ENCODE measurements around the gene NMRAL1.

DNA sequence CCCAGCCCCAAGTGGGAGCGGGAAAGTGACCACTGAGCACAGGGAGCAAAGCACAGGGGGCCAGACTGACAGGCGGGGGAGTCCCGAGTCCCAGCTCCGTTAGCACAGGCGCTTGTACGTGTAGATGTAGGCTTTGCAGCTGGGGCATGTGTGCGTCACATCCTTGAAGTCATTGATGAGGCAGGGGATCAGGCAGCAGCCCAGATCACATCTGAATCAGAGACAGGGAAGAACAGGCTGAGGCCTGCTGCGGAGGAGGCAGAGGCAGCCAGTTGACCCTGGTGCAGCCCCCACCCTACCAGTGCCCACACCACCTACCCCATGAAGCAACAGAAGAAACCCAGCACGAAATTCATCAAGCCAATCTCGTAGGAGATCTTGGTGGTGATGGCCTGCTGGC lies 38.0 kb upstream of the NMRAL1 start:
- TF ChIP-seq, protein P1, sequence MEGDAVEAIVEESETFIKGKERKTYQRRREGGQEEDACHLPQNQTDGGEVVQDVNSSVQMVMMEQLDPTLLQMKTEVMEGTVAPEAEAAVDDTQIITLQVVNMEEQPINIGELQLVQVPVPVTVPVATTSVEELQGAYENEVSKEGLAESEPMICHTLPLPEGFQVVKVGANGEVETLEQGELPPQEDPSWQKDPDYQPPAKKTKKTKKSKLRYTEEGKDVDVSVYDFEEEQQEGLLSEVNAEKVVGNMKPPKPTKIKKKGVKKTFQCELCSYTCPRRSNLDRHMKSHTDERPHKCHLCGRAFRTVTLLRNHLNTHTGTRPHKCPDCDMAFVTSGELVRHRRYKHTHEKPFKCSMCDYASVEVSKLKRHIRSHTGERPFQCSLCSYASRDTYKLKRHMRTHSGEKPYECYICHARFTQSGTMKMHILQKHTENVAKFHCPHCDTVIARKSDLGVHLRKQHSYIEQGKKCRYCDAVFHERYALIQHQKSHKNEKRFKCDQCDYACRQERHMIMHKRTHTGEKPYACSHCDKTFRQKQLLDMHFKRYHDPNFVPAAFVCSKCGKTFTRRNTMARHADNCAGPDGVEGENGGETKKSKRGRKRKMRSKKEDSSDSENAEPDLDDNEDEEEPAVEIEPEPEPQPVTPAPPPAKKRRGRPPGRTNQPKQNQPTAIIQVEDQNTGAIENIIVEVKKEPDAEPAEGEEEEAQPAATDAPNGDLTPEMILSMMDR (IDR thresholded peaks at IDR 0.05), result no peak
- TF ChIP-seq POLR2A (IDR thresholded peaks at IDR 0.05), result no peak

Measured in lower leg skin (tissue), 3 donors.